Lower leg skin (tissue), 4 donors: ENCODE data around the gene PLD2. TPM values are rescaled to one million over a fixed set of nuclear protein-coding genes. Genes with fewer than 3 reads are reported as not detected.

Experiments
- DNase-seq, 2 donors: peaks; one replicate each; pipeline ENCODE4 v3.0.0-alpha.2; 2019; ENCODE audit warnings: low spot score in 2 of 2
- H3K4me3 ChIP-seq: fragments of 200-600 bp; sonication (generic); 2 replicates; pipeline ENCODE4 v1.5.1; 2017; ENCODE audit warnings: mild to moderate bottlenecking, low read depth; ENCODE audit not compliant: poor library complexity, severe bottlenecking
- CTCF ChIP-seq, 3 donors: fragments of 450-650 bp; IDR thresholded peaks; one replicate each; pipeline ENCODE4 v1.5.1; 2016; ENCODE audit warnings: antibody characterized with exemption in 3 of 3, mild to moderate bottlenecking in 3 of 3, moderate library complexity in 2 of 3
- POLR2A ChIP-seq, 2 donors: fragments of 450-650 bp; IDR thresholded peaks; one replicate each; pipeline ENCODE4 v1.6.1; 2016 to 2017; ENCODE audit warnings: antibody characterized with exemption in 2 of 2, mild to moderate bottlenecking in 1 of 2, moderate library complexity in 1 of 2
- WGBS, 2 donors: methylation state at CpG; one replicate each; pipeline ENCODE4 v1.1.5; 2018; 5-methylcytosine and 5-hydroxymethylcytosine counted together
- intact Hi-C: fragments of 100-400 bp; cut with DNase I; formaldehyde crosslinking; loops from one replicate; pipeline ENCODE4 v1.15.0; 2023; ENCODE audit warnings: low total_unique reads
- total RNA-seq, 4 donors: library from RNA; depleted of rRNA; stranded (reverse); fragments of >200 nt; gene quantifications; one replicate each; pipeline ENCODE4 v1.1.0, GENCODE V29; 2016

The PLD2 gene
- total RNA-seq, 4 donors from 2014 or later: 40.1 to 78.8 (median 56.3) TPM

GRCh38 chr17:4768298-4768697 is 38.7 kb upstream of the PLD2 start:
- no peak for TF ChIP-seq CTCF (IDR thresholded peaks at IDR 0.05)
- no peak for TF ChIP-seq POLR2A (IDR thresholded peaks at IDR 0.05)
- intact Hi-C loops: no loop called here
- no peak overlapping the region for H3K4me3 ChIP-seq
- no peak for DNase-seq
- WGBS, 2 donors: 74 to 82% methylated on average over 6 of the region's 6 CpGs

- H3K4me3 ChIP-seq: no peak overlapping the region
- DNase-seq: no peak
- intact Hi-C loops: loop anchor here (10.0 kb wide), 1 partner anchor 1065 kb away; no protein-coding TSS in a partner anchor
- whole genome bisulfite sequencing, 2 donors: 89 to 98% methylated on average over 2 of the region's 2 CpGs
- TF ChIP-seq CTCF (IDR thresholded peaks at IDR 0.05) (no peak), POLR2A (IDR thresholded peaks at IDR 0.05) (no peak)
These were observed 37.3 kb upstream of the PLD2 start for GRCh38 chr17:4769628-4770027.

GRCh38 chr17:4771519-4772234 is 35.3 kb upstream of the PLD2 start, which contains the start of gene TM4SF5:
Gene TM4SF5 (plus strand): TSS chr17:4771886. CDS start chr17:4771923, 37 bp downstream.
- H3K4me3 ChIP-seq: no peak within 1 kb of the TSS
- 42 to 48% methylated on average over 13 of the region's 13 CpGs for WGBS, 2 donors
- intact Hi-C loops: loop anchor here (10.0 kb wide), 1 partner anchor 1063 kb away; no protein-coding TSS in a partner anchor
- no peak for DNase-seq
- TF ChIP-seq POLR2A (IDR thresholded peaks at IDR 0.05): no peak
- no peak for TF ChIP-seq CTCF (IDR thresholded peaks at IDR 0.05)

- 52 to 61% methylated on average over 10 of the region's 10 CpGs for WGBS, 2 donors
- TF ChIP-seq CTCF (IDR thresholded peaks at IDR 0.05) (no peak), POLR2A (IDR thresholded peaks at IDR 0.05) (no peak)
- DNase-seq: no peak
- intact Hi-C loops: loop anchor here (10.0 kb wide), 1 partner anchor 1063 kb away; no protein-coding TSS in a partner anchor
- H3K4me3 ChIP-seq: no peak overlapping the region
These were observed 34.7 kb upstream of the PLD2 start for GRCh38 chr17:4772235-4772613.

GRCh38 chr17:4777969-4778760 is 28.8 kb upstream of the PLD2 start:
- H3K4me3 ChIP-seq: no peak overlapping the region
- WGBS, 2 donors: 76% methylated on average over 9 of the region's 9 CpGs
- TF ChIP-seq CTCF (IDR thresholded peaks at IDR 0.05): no peak
- TF ChIP-seq POLR2A (IDR thresholded peaks at IDR 0.05): no peak
- DNase-seq: no peak
- intact Hi-C loops: loop anchor here (10.0 kb wide), 1 partner anchor 1057 kb away; no protein-coding TSS in a partner anchor
